ENCODE data around the gene KIF17. TPM values are rescaled to one million over a fixed set of nuclear protein-coding genes. Genes with fewer than 3 reads are reported as not detected.
"Not testable (repeated sequence)": the region's sequence is repeated elsewhere in the genome, so short reads cannot be mapped to it uniquely, and the experiment has no call there.

KIF17 gene
- total RNA-seq, 1 experiment from 2014 or later: 0.10 TPM

GRCh38 chr1:20686883-20687725 is 30.7 kb downstream of the KIF17 start:
- no peak for DNase-seq (ENCODE audit: low spot score)

- no peak for DNase-seq (ENCODE audit: low spot score)
Observed at GRCh38 chr1:20685741-20686140, 32.1 kb downstream of the KIF17 start.

- no peak for DNase-seq (ENCODE audit: low spot score)
Observed at GRCh38 chr1:20685099-20685662, 32.6 kb downstream of the KIF17 start.

- no peak for DNase-seq (ENCODE audit: low spot score)
Observed at GRCh38 chr1:20684651-20685050, 33.2 kb downstream of the KIF17 start.

- no peak for DNase-seq (ENCODE audit: low spot score)
Observed at GRCh38 chr1:20684050-20684620, 33.7 kb downstream of the KIF17 start.

- DNase-seq (ENCODE audit: low spot score): no peak
Observed at GRCh38 chr1:20683614-20684013, 34.2 kb downstream of the KIF17 start.

GRCh38 chr1:20682571-20683236 is 35.1 kb downstream of the KIF17 start:
- DNase-seq (ENCODE audit: low spot score): no peak

GRCh38 chr1:20681999-20682398 is 35.8 kb downstream of the KIF17 start:
- DNase-seq (ENCODE audit: low spot score): no peak

GRCh38 chr1:20680269-20680668 is 37.5 kb downstream of the KIF17 start:
- no peak for DNase-seq (ENCODE audit: low spot score)

- no peak for DNase-seq (ENCODE audit: low spot score)
Observed at GRCh38 chr1:20678599-20678998, 39.2 kb downstream of the KIF17 start.

GRCh38 chr1:20673626-20674025 is 44.2 kb downstream of the KIF17 start:
- DNase-seq (ENCODE audit: low spot score): not testable (repeated sequence)

GRCh38 chr1:20672265-20672632 is 45.6 kb downstream of the KIF17 start:
- DNase-seq (ENCODE audit: low spot score): no peak

- no peak for DNase-seq (ENCODE audit: low spot score)
Observed at GRCh38 chr1:20670936-20671335, 46.9 kb downstream of the KIF17 start.

GRCh38 chr1:20668581-20668980 is 49.2 kb downstream of the KIF17 start:
- no peak for DNase-seq (ENCODE audit: low spot score)

- peak; percentile 36 for DNase-seq (ENCODE audit: low spot score)
Observed at GRCh38 chr1:20666804-20667203, 51.0 kb downstream of the KIF17 start.

GRCh38 chr1:20666146-20666545 is 51.7 kb downstream of the KIF17 start:
- DNase-seq (ENCODE audit: low spot score): no peak

- no peak for DNase-seq (ENCODE audit: low spot score)
Observed at GRCh38 chr1:20665726-20666125, 52.1 kb downstream of the KIF17 start.

- no peak for DNase-seq (ENCODE audit: low spot score)
Observed at GRCh38 chr1:20663969-20664715, 53.7 kb downstream of the KIF17 start.

- no peak for DNase-seq (ENCODE audit: low spot score)
Observed at GRCh38 chr1:20663365-20663764, 54.4 kb downstream of the KIF17 start.

GRCh38 chr1:20662110-20662475 is 55.7 kb downstream of the KIF17 start:
- no peak for DNase-seq (ENCODE audit: low spot score)

GRCh38 chr1:20661207-20662109 is 56.3 kb downstream of the KIF17 start, which contains the start of gene DDOST:
TSS of gene DDOST (minus strand) at chr1:20661369. CDS start at chr1:20661350, 19 bp downstream.
- DNase-seq (ENCODE audit: low spot score): peak; percentile 96

All from H4 (cell line).